HPDE6-E6E7 (cell line): Measurements from ENCODE around the gene ITGA5.

ENCODE experiments used
- DNase-seq: peaks from one replicate; pipeline ENCODE4 v3.0.0; 2011; ENCODE audit warnings: missing footprints; ENCODE audit errors: extremely low spot score

The ITGA5 gene

GRCh38 chr12:54352891-54353874 lies 65.9 kb downstream of the ITGA5 start:
- DNase-seq = no peak

GRCh38 chr12:54352022-54352531 lies 67.0 kb downstream of the ITGA5 start:
- no peak for DNase-seq

GRCh38 chr12:54351341-54351740 lies 67.7 kb downstream of the ITGA5 start:
- no peak for DNase-seq

GRCh38 chr12:54350743-54351142 lies 68.3 kb downstream of the ITGA5 start:
- no peak for DNase-seq

GRCh38 chr12:54349679-54350078 lies 69.4 kb downstream of the ITGA5 start:
- DNase-seq = no peak

GRCh38 chr12:54349036-54349435 lies 70.0 kb downstream of the ITGA5 start:
- no peak for DNase-seq
